Gastroesophageal sphincter (tissue), 3 donors: ENCODE data around the gene MTMR8.

Experiments used
- CTCF ChIP-seq, 4 experiments: fragments of 200-600 bp in 2 of 4; fragments of 450-650 bp in 2 of 4; sonication (generic) in 1 of 4; IDR thresholded peaks; one replicate each; pipeline ENCODE4 v1.5.1; 2017 to 2019; ENCODE audit warnings: antibody characterized with exemption in 4 of 4, mild to moderate bottlenecking in 2 of 4, moderate library complexity in 2 of 4
- EP300 ChIP-seq: sonication (generic); formaldehyde crosslinking; IDR thresholded peaks from one replicate; pipeline ENCODE4 v1.6.1; 2017; ENCODE audit warnings: antibody characterized with exemption, mild to moderate bottlenecking
- POLR2AphosphoS5 ChIP-seq: sonication (generic); formaldehyde crosslinking; IDR thresholded peaks from one replicate; pipeline ENCODE4 v1.6.1; 2017; ENCODE audit warnings: antibody characterized with exemption

GRCh38 chrX:64334467-64334866, 60.8 kb downstream of the MTMR8 start:
- TF ChIP-seq CTCF (IDR thresholded peaks at IDR 0.05) (no peak), POLR2AphosphoS5 (no peak), EP300 (no peak)
